CD4-positive, alpha-beta memory T cell (primary cell): Measurements from ENCODE around the gene CLTB. TPM values are rescaled to one million over a fixed set of nuclear protein-coding genes. Genes with fewer than 3 reads are reported as not detected.
"Not testable (repeated sequence)": the region's sequence is repeated elsewhere in the genome, so short reads cannot be mapped to it uniquely, and the experiment has no call there.

Experiments
- CTCF ChIA-PET: fragments of 350-600 bp; sonication (Branson Sonifier 250); formaldehyde crosslinking; loops from one replicate; lab custom pipeline; 2021; ENCODE audit warnings: inconsistent platforms; ENCODE audit not compliant: partially characterized antibody; lab: Charles Lee
- POLR2A ChIA-PET: fragments of 350-600 bp; sonication (Branson Sonifier 250); formaldehyde crosslinking; loops from one replicate; lab custom pipeline; 2021; ENCODE audit not compliant: partially characterized antibody; lab: Charles Lee
- DNase-seq, 5 donors: peaks; one replicate each; pipeline versions ENCODE4 v3.0.0 to v3.0.0-alpha.2; 2020 to 2022; ENCODE audit warnings: mixed read lengths in 1 of 5
- H3K27ac ChIP-seq: one replicate; pipeline ENCODE4 v1.7.0; 2013; ENCODE audit warnings: low read depth, low read length
- H3K27me3 ChIP-seq: 2 replicates; pipeline ENCODE4 v1.7.0; 2013; ENCODE audit warnings: mild to moderate bottlenecking, low read length, moderate library complexity; ENCODE audit not compliant: insufficient read depth
- H3K36me3 ChIP-seq: 2 replicates; pipeline ENCODE4 v1.7.0; 2013; ENCODE audit warnings: mild to moderate bottlenecking, low read length, moderate library complexity; ENCODE audit not compliant: insufficient read depth
- H3K4me1 ChIP-seq: 2 replicates; pipeline ENCODE4 v1.7.0; 2013; ENCODE audit warnings: mild to moderate bottlenecking, low read length, moderate library complexity; ENCODE audit not compliant: insufficient read depth
- H3K4me3 ChIP-seq, 2 donors: one replicate each; pipeline ENCODE4 v1.7.0; 2013; ENCODE audit warnings: low read length in 2 of 2, mild to moderate bottlenecking in 1 of 2
- H3K9me3 ChIP-seq, 2 donors: one replicate each; pipeline ENCODE4 v1.7.0; 2013; ENCODE audit warnings: low read length in 2 of 2, control low read depth in 1 of 2; ENCODE audit not compliant: control insufficient read depth in 1 of 2
- H3K27ac Mint-ChIP-seq, 7 donors: one replicate each; pipeline ENCODE4 v1.8.0; 2020 to 2021; ENCODE audit warnings: mixed read lengths in 7 of 7, mild to moderate bottlenecking in 6 of 7, inconsistent platforms in 3 of 7, moderate library complexity in 3 of 7
- H3K27me3 Mint-ChIP-seq, 2 donors: one replicate each; pipeline ENCODE4 v1.8.0; 2020 to 2021; ENCODE audit warnings: mixed read lengths in 2 of 2
- H3K36me3 Mint-ChIP-seq, 2 donors: one replicate each; pipeline ENCODE4 v1.8.0; 2020 to 2021; ENCODE audit warnings: mixed read lengths in 2 of 2, inconsistent platforms in 1 of 2, mild to moderate bottlenecking in 1 of 2
- H3K4me1 Mint-ChIP-seq, 4 donors: one replicate each; pipeline ENCODE4 v1.8.0; 2020 to 2021; ENCODE audit warnings: mixed read lengths in 4 of 4, mild to moderate bottlenecking in 1 of 4
- H3K4me3 Mint-ChIP-seq, 8 donors: one replicate each; pipeline ENCODE4 v1.8.0; 2020 to 2021; ENCODE audit warnings: mixed read lengths in 8 of 8, mild to moderate bottlenecking in 7 of 8, moderate library complexity in 6 of 8, inconsistent platforms in 3 of 8
- H3K9me3 Mint-ChIP-seq, 8 donors: one replicate each; pipeline ENCODE4 v1.8.0; 2020 to 2021; ENCODE audit warnings: mixed read lengths in 8 of 8, mild to moderate bottlenecking in 5 of 8, inconsistent platforms in 3 of 8, moderate library complexity in 1 of 8
- intact Hi-C: fragments of 100-400 bp; cut with micrococcal nuclease; formaldehyde crosslinking; loops from one replicate; pipeline ENCODE4 v1.15.1; 2023
- polyA plus RNA-seq, 2 donors: library from polyadenylated mRNA; unstranded; fragments of 300-500 nt; fragmentation: Illumina TruSeq; gene quantifications; one replicate each; pipeline ENCODE4 v1.2.3, GENCODE V29; 2021
- total RNA-seq, 2 experiments: library from RNA; stranded (reverse); gene quantifications; one replicate each; pipeline ENCODE4 v1.2.3, GENCODE V29; 2021

CLTB gene
- total and polyA plus RNA-seq, 4 experiments from 2014 or later = 34.8 to 76.6 (median 52.4) TPM

DNA sequence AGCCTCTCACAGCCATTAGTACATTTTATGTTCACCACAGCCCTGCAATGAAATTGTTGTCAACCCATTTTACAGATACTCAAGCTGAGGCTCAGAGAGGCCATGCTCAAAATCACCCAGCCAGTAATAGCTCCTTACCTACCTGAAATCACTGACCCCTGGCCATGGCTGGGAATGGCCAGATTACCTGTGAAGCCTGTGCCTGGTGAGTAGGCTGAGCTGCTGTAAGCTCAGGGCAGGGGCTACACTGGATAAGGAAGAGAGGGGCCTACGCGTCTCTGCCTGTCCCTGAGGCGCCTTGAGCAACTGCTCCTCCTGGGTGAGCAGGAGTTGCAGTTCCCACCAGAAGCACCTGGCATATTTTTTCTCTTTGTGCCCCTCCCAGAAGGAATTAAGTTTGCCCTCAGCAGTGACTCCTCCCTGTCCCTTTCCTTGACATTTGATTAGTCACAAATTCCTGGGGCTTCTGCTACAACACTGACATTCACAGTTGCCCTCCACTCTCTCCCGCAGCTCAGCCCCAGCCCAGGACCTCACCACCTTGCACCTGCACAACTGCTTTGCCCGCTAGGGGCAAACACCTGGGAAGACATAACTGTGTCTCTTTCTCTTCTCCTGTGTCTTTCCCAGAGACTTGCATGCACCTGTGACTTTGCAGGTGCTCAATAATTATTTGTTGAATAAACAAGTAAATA lies 5.7 kb downstream of the CLTB start:
- no peak overlapping the region for H3K4me3 ChIP-seq
- H3K9me3 Mint-ChIP-seq = peaks cover 0 to 2% (median 0%) of the 10 kb centered on the region in 8 donors
- peaks cover 24% of the 10 kb centered on the region for H3K36me3 ChIP-seq
- DNase-seq = no peak
- peaks cover 24 to 50% (median 33%) of the 10 kb centered on the region in 4 donors for H3K4me1 Mint-ChIP-seq
- no peak overlapping the region for H3K27ac ChIP-seq
- H3K4me3 Mint-ChIP-seq = peak overlapping the region in 1 of 8 donors; percentile 37
- peak overlapping the region in 3 of 7 donors; percentile 44 to 68 (median 59) for H3K27ac Mint-ChIP-seq
- POLR2A ChIA-PET = no interaction called here
- intact Hi-C loops = no loop called here
- H3K36me3 Mint-ChIP-seq = peaks cover 22 to 46% of the 10 kb centered on the region in 2 donors
- no peaks in the 10 kb centered on the region for H3K9me3 ChIP-seq
- CTCF ChIA-PET = interaction anchor here (1.1 kb wide), 1 partner anchor 10 kb away, joined by 3 read pairs; no protein-coding TSS in a partner anchor
- peaks cover 28% of the 10 kb centered on the region for H3K4me1 ChIP-seq
- H3K27me3 Mint-ChIP-seq = no peaks in the 10 kb centered on the region
- H3K27me3 ChIP-seq = no peaks in the 10 kb centered on the region

- POLR2A ChIA-PET = no interaction called here
- Histone ChIP-seq H3K36me3 (peaks cover 24% of the 10 kb centered on the region), H3K9me3 (no peaks in the 10 kb centered on the region), H3K27me3 (no peaks in the 10 kb centered on the region), H3K4me1 (peaks cover 20% of the 10 kb centered on the region), H3K4me3 (no peak overlapping the region), H3K27ac (no peak overlapping the region)
- peaks cover 18 to 41% (median 25%) of the 10 kb centered on the region in 4 donors for H3K4me1 Mint-ChIP-seq
- intact Hi-C loops = no loop called here
- peaks cover 0 to 2% (median 0%) of the 10 kb centered on the region in 8 donors for H3K9me3 Mint-ChIP-seq
- peak overlapping the region in 4 of 7 donors; percentile 15 to 70 (median 57) for H3K27ac Mint-ChIP-seq
- H3K27me3 Mint-ChIP-seq = no peaks in the 10 kb centered on the region
- no peak for DNase-seq
- peaks cover 22 to 46% of the 10 kb centered on the region in 2 donors for H3K36me3 Mint-ChIP-seq
- CTCF ChIA-PET = interaction anchor here (1.1 to 1.3 kb wide), 2 partner anchors 10 to 38 kb away, joined by 3 to 4 read pairs; partner anchors contain the start of gene FAF2
- no peak overlapping the region for H3K4me3 Mint-ChIP-seq
These were observed 6.6 kb downstream of the CLTB start for GRCh38 chr5:176409765-176410164.

DNA sequence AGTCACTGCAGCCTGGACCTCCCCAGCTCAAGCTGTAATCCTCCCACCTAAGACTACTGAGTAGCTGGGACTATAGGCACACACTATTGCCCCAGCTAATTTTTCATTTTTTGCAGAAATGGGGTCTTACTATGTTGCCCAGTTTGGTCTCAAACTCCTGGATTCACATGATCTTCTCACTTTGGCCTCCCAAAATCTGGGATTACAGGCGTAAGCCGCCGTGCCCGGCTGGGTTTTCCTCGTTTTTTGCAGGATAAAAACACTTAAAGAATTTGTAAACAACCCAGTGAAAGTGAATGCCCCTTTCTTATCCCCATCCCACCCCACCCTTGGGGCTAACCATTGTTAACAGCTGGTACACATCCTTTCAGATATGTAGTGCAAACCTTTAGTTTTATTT lies 7.7 kb downstream of the CLTB start:
- no peaks in the 10 kb centered on the region for H3K9me3 ChIP-seq
- intact Hi-C loops = no loop called here
- peaks cover 8 to 30% (median 14%) of the 10 kb centered on the region in 4 donors for H3K4me1 Mint-ChIP-seq
- peaks cover 8% of the 10 kb centered on the region for H3K4me1 ChIP-seq
- peaks cover 22 to 47% of the 10 kb centered on the region in 2 donors for H3K36me3 Mint-ChIP-seq
- no peaks in the 10 kb centered on the region for H3K27me3 Mint-ChIP-seq
- H3K27ac ChIP-seq = no peak overlapping the region
- no peaks in the 10 kb centered on the region for H3K27me3 ChIP-seq
- POLR2A ChIA-PET = no interaction called here
- H3K27ac Mint-ChIP-seq = no peak overlapping the region
- CTCF ChIA-PET = interaction anchor here (0.7 to 1.3 kb wide), 5 partner anchors 12 to 165 kb away, joined by 3 to 5 read pairs (median 3); partner anchors contain the start of gene FAF2
- H3K4me3 Mint-ChIP-seq = no peak overlapping the region
- H3K4me3 ChIP-seq = no peak overlapping the region
- peaks cover 0 to 2% (median 0%) of the 10 kb centered on the region in 8 donors for H3K9me3 Mint-ChIP-seq
- H3K36me3 ChIP-seq = peaks cover 24% of the 10 kb centered on the region
- DNase-seq = no peak

DNA sequence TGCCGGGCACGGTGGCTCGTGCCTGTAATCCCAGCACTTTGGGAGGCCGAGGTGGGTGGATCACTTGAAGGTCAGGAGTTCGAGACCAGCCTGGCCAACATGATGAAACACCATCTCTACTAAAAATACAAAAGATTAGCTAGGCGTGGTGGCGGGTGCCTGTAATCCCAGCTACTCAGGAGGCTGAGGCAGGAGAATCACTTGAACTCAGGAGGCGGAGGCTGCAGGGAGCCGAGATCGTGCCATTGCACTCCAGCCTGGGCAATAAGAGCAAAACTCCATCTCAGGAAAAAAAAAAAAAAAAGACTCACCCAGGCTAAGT lies 8.1 kb downstream of the CLTB start:
- H3K4me3 ChIP-seq, H3K27ac ChIP-seq, H3K4me3 Mint-ChIP-seq, H3K4me1 ChIP-seq, H3K27me3 ChIP-seq, H3K9me3 Mint-ChIP-seq, intact Hi-C loops, H3K27me3 Mint-ChIP-seq, POLR2A ChIA-PET, H3K9me3 ChIP-seq, DNase-seq: not testable (repeated sequence)
- Mint-ChIP-seq H3K4me1 (peaks cover 7 to 26% (median 12%) of the 10 kb centered on the region in 4 donors), H3K27ac (peak overlapping the region in 1 of 7 donors; percentile 21), H3K36me3 (peaks cover 22 to 47% of the 10 kb centered on the region in 2 donors)
- CTCF ChIA-PET = interaction anchor here (0.7 to 1.5 kb wide), 4 partner anchors 8 to 252 kb away, joined by 3 to 7 read pairs (median 3); partner anchors contain the start of gene CLTB
- H3K36me3 ChIP-seq = peaks cover 24% of the 10 kb centered on the region

DNA sequence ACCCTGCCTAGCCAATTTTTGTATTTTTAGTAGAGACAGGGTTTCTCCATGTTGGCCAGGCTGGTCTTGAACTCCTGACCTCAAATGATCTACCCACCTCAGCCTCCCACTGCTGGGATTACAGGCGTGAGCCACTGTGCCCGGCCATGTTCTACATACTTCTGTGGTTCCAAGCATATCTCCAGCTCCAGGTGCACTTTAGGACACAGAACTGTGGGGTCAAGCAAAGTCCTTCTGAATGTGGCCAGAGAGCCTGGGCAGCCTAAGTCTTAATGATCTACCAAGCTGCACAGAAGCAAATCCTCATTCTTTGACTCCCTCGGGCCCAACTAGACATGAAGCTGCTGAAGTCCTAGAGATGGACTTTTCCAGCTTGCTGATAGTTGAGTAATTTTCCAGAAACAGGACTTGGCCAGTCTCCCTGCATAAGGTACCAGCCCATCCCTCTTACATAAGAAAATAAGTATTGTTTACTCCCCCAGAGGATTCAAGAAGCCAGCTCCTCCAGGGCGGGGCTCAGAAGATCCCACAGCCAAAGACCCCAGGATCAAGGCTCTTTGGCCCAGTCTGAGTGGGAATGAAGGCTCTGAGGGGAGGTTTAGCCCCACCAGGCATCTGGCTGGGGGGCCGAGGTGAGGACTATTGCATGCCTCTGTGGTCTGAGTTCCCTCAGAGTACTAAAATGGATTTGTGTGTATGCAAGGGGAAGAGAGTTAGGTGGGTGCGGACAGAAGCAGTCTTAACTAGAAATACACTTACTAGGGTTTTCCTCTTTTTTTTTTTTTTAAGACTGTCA lies 8.7 kb downstream of the CLTB start:
- intact Hi-C loops = no loop called here
- H3K4me3 Mint-ChIP-seq = no peak overlapping the region
- no peaks in the 10 kb centered on the region for H3K27me3 ChIP-seq
- peaks cover 7 to 20% (median 7%) of the 10 kb centered on the region in 4 donors for H3K4me1 Mint-ChIP-seq
- no peak overlapping the region for H3K27ac ChIP-seq
- no peak for DNase-seq
- no peaks in the 10 kb centered on the region for H3K27me3 Mint-ChIP-seq
- CTCF ChIA-PET = interaction anchor here (0.7 to 1.5 kb wide), 4 partner anchors 8 to 253 kb away, joined by 3 to 7 read pairs (median 3); partner anchors contain the start of gene CLTB
- peaks cover 23 to 47% of the 10 kb centered on the region in 2 donors for H3K36me3 Mint-ChIP-seq
- H3K27ac Mint-ChIP-seq = peak overlapping the region in 4 of 7 donors; percentile 21 to 46 (median 34)
- POLR2A ChIA-PET = interaction anchor here (0.6 kb wide), 1 partner anchor 59 kb away, joined by 3 read pairs; no protein-coding TSS in a partner anchor
- no peaks in the 10 kb centered on the region for H3K4me1 ChIP-seq
- no peaks in the 10 kb centered on the region for H3K9me3 ChIP-seq
- H3K4me3 ChIP-seq = no peak overlapping the region
- peaks cover 24% of the 10 kb centered on the region for H3K36me3 ChIP-seq
- H3K9me3 Mint-ChIP-seq = no peaks in the 10 kb centered on the region

- POLR2A ChIA-PET = interaction anchor here (0.6 to 1.0 kb wide), 2 partner anchors 18 to 61 kb away, joined by 3 read pairs; partner anchors contain the start of genes HIGD2A and NOP16
- Mint-ChIP-seq H3K9me3 (no peaks in the 10 kb centered on the region), H3K4me3 (no peak overlapping the region), H3K27ac (peak overlapping the region in 1 of 7 donors; percentile 61), H3K4me1 (peaks cover 0 to 11% (median 4%) of the 10 kb centered on the region in 4 donors), H3K36me3 (peaks cover 25 to 45% of the 10 kb centered on the region in 2 donors), H3K27me3 (no peaks in the 10 kb centered on the region)
- H3K27me3 ChIP-seq = no peaks in the 10 kb centered on the region
- H3K4me3 ChIP-seq = no peak overlapping the region
- no peaks in the 10 kb centered on the region for H3K4me1 ChIP-seq
- intact Hi-C loops = no loop called here
- no peak overlapping the region for H3K27ac ChIP-seq
- no peaks in the 10 kb centered on the region for H3K9me3 ChIP-seq
- CTCF ChIA-PET = interaction anchor here (1.5 kb wide), 1 partner anchor 10 kb away, joined by 7 read pairs; the partner anchor contains the start of gene CLTB
- H3K36me3 ChIP-seq = peaks cover 24% of the 10 kb centered on the region
- DNase-seq = no peak
These were observed 9.8 kb downstream of the CLTB start for GRCh38 chr5:176406436-176407052.
